CD14-positive monocyte (primary cell): Measurements from ENCODE around the gene ZNF512. TPM values are rescaled to one million over a fixed set of nuclear protein-coding genes. Genes with fewer than 3 reads are reported as not detected.
"Not testable (repeated sequence)": the region's sequence is repeated elsewhere in the genome, so short reads cannot be mapped to it uniquely, and the experiment has no call there.

Experiments
- DNase-seq, 3 donors: peaks; one replicate each; pipeline ENCODE4 v3.0.0-alpha.2; 2011 to 2022
- H2AFZ ChIP-seq: 2 replicates; pipeline ENCODE4 v1.6.0; 2012; ENCODE audit warnings: mild to moderate bottlenecking, low read depth, low read length, inconsistent platforms; ENCODE audit not compliant: insufficient read depth, poor library complexity, severe bottlenecking
- H3K27ac ChIP-seq, 2 donors: 1 replicate in 1 of 2; 2 replicates in 1 of 2; pipeline ENCODE4 v1.5.1; 2012 to 2013; ENCODE audit warnings: low read length in 2 of 2, control low read depth in 1 of 2, inconsistent platforms in 1 of 2, low read depth in 1 of 2, mild to moderate bottlenecking in 1 of 2
- H3K27me3 ChIP-seq, 2 donors: one replicate each; pipeline versions ENCODE4 v1.6.0 to v1.6.1; 2011 to 2013; ENCODE audit warnings: low read length in 2 of 2; ENCODE audit not compliant: control insufficient read depth in 2 of 2, insufficient read depth in 2 of 2
- H3K36me3 ChIP-seq, 2 donors: replicated peaks in 1 of 2; 1 replicate in 1 of 2; 2 replicates in 1 of 2; pipeline versions ENCODE4 v1.5.1 to v1.6.1; 2012 to 2013; ENCODE audit warnings: low read length in 2 of 2, control low read depth in 1 of 2, inconsistent platforms in 1 of 2, mild to moderate bottlenecking in 1 of 2; ENCODE audit not compliant: insufficient read depth in 2 of 2, control insufficient read depth in 1 of 2
- H3K4me1 ChIP-seq, 2 donors: 1 replicate in 1 of 2; 2 replicates in 1 of 2; pipeline versions ENCODE4 v1.5.1 to v1.6.1; 2012 to 2013; ENCODE audit warnings: low read length in 2 of 2, control low read depth in 1 of 2, inconsistent platforms in 1 of 2, mild to moderate bottlenecking in 1 of 2, moderate library complexity in 1 of 2; ENCODE audit not compliant: insufficient read depth in 2 of 2, control insufficient read depth in 1 of 2
- H3K4me2 ChIP-seq: replicated peaks from 2 replicates; pipeline ENCODE3; 2012; ENCODE audit warnings: low read length, moderate library complexity, mild to moderate bottlenecking; ENCODE audit not compliant: poor library complexity, severe bottlenecking; ENCODE audit errors: extremely low read depth
- H3K4me3 ChIP-seq, 3 experiments: fragments of 200-600 bp in 1 of 3; sonication (generic) in 1 of 3; replicated peaks in 1 of 3; 1 replicate in 2 of 3; 2 replicates in 1 of 3; pipeline ENCODE4 v1.5.1; 2011 to 2013; ENCODE audit warnings: low read length in 3 of 3, mild to moderate bottlenecking in 3 of 3, control low read depth in 2 of 3, low read depth in 2 of 3, inconsistent platforms in 1 of 3, moderate library complexity in 1 of 3
- H3K79me2 ChIP-seq: 2 replicates; pipeline ENCODE4 v1.6.0; 2012; ENCODE audit warnings: mild to moderate bottlenecking, control low read depth, inconsistent platforms, low read length, moderate library complexity; ENCODE audit not compliant: insufficient read depth
- H3K9ac ChIP-seq: 2 replicates; pipeline ENCODE4 v1.6.0; 2017; ENCODE audit warnings: low read length, mild to moderate bottlenecking; ENCODE audit not compliant: insufficient read depth, poor library complexity, severe bottlenecking
- H3K9me3 ChIP-seq, 2 donors: replicated peaks in 1 of 2; 1 replicate in 1 of 2; 2 replicates in 1 of 2; pipeline versions ENCODE4 v1.5.1 to v1.6.1; 2012 to 2013; ENCODE audit warnings: low read length in 2 of 2, control low read depth in 1 of 2; ENCODE audit not compliant: control insufficient read depth in 1 of 2, insufficient read depth in 1 of 2
- H4K20me1 ChIP-seq: 2 replicates; pipeline ENCODE4 v1.6.0; 2012; ENCODE audit warnings: mild to moderate bottlenecking, low read length, control low read depth, moderate library complexity; ENCODE audit not compliant: insufficient read depth
- H3K27ac Mint-ChIP-seq, 7 donors: one replicate each; pipeline ENCODE4 v1.8.0; 2020; ENCODE audit warnings: mild to moderate bottlenecking in 7 of 7, mixed read lengths in 7 of 7, moderate library complexity in 6 of 7, inconsistent platforms in 2 of 7
- H3K27me3 Mint-ChIP-seq, 3 donors: one replicate each; pipeline ENCODE4 v1.8.0; 2021 to 2022; ENCODE audit warnings: low read depth in 3 of 3, mild to moderate bottlenecking in 3 of 3, mixed read lengths in 3 of 3, moderate library complexity in 3 of 3, inconsistent platforms in 1 of 3
- H3K36me3 Mint-ChIP-seq, 2 donors: one replicate each; pipeline ENCODE4 v1.8.0; 2020; ENCODE audit warnings: mixed read lengths in 2 of 2, inconsistent platforms in 1 of 2, mild to moderate bottlenecking in 1 of 2
- H3K4me1 Mint-ChIP-seq: one replicate; pipeline ENCODE4 v1.8.0; 2020; ENCODE audit warnings: mild to moderate bottlenecking, mixed read lengths
- H3K4me3 Mint-ChIP-seq, 2 donors: one replicate each; pipeline ENCODE4 v1.8.0; 2020; ENCODE audit warnings: mild to moderate bottlenecking in 2 of 2, mixed read lengths in 2 of 2, moderate library complexity in 1 of 2
- H3K9me3 Mint-ChIP-seq, 7 donors: one replicate each; pipeline ENCODE4 v1.8.0; 2020 to 2022; ENCODE audit warnings: mixed read lengths in 7 of 7, mild to moderate bottlenecking in 6 of 7, moderate library complexity in 6 of 7, inconsistent platforms in 2 of 7
- whole genome bisulfite sequencing: methylation state at CpG from one replicate; pipeline ENCODE4 v1.1.5; 2013; ENCODE audit warnings: missing lambda C conversion rate; ENCODE audit not compliant: insufficient coverage; 5-methylcytosine and 5-hydroxymethylcytosine counted together
- intact Hi-C, 2 donors: fragments of 100-400 bp; cut with micrococcal nuclease; formaldehyde crosslinking; loops; one replicate each; pipeline versions ENCODE4 v1.15.0 to v1.15.1; 2023
- polyA plus RNA-seq, 3 donors: library from polyadenylated mRNA; depleted of rRNA in 1 of 3; unstranded in 2 of 3; stranded (reverse) in 1 of 3; fragments of 300-500 nt in 2 of 3; fragments of >200 nt in 1 of 3; fragmentation: Illumina TruSeq in 2 of 3; gene quantifications; 1 replicate in 2 of 3; 2 replicates in 1 of 3; pipeline ENCODE4 v1.2.3, GENCODE V29; 2012 to 2021
- TF ChIP-seq, protein P1 (sequence below): fragments of 200-600 bp; IDR thresholded peaks from one replicate; pipeline ENCODE4 v1.8.0; 2022; ENCODE audit warnings: antibody characterized with exemption, mild to moderate bottlenecking

The ZNF512 gene
- polyA plus RNA-seq, 3 donors, result 6.7 to 13.1 (median 12.8) TPM

DNA sequence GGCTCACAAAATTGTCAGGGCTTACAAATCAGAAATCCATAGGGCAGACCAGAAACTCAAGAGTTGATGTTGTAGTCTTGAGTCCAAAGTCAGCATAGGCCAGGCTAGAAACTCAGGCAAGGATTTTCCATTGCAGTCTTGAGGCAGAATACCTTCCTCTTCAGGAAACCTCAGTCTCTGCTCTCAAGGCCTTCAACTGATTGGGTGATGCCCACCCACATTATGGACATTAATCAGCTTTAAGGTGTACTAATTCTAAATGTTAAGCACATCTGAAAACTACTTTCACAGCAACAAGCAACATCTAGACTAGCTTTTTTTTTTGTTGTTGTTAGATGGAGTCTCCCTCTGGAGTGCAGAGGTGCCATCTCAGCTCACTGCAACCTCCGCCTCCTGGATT is 31.3 kb upstream of the ZNF512 start:
- Histone ChIP-seq H3K36me3 (no peaks in the 10 kb centered on the region), H3K27ac (no peak overlapping the region), H3K4me1 (no peaks in the 10 kb centered on the region), H3K9me3 (no peaks in the 10 kb centered on the region), H3K27me3 (peaks cover 4% of the 10 kb centered on the region in 2 donors), H3K4me2 (no peak overlapping the region), H3K9ac (no peak overlapping the region), H4K20me1 (no peaks in the 10 kb centered on the region), H3K4me3 (no peak overlapping the region), H2AFZ (no peak overlapping the region), H3K79me2 (no peaks in the 10 kb centered on the region)
- Mint-ChIP-seq H3K4me1 (no peaks in the 10 kb centered on the region), H3K4me3 (no peak overlapping the region), H3K36me3 (no peaks in the 10 kb centered on the region), H3K27ac (no peak overlapping the region), H3K9me3 (peaks cover 0 to 3% (median 2%) of the 10 kb centered on the region in 7 donors), H3K27me3 (peaks cover 9 to 25% (median 20%) of the 10 kb centered on the region in 3 donors)
- no CpG with 5 or more reads among the region's 1 CpG for WGBS
- intact Hi-C loops, result no loop called here
- TF ChIP-seq, protein P1, sequence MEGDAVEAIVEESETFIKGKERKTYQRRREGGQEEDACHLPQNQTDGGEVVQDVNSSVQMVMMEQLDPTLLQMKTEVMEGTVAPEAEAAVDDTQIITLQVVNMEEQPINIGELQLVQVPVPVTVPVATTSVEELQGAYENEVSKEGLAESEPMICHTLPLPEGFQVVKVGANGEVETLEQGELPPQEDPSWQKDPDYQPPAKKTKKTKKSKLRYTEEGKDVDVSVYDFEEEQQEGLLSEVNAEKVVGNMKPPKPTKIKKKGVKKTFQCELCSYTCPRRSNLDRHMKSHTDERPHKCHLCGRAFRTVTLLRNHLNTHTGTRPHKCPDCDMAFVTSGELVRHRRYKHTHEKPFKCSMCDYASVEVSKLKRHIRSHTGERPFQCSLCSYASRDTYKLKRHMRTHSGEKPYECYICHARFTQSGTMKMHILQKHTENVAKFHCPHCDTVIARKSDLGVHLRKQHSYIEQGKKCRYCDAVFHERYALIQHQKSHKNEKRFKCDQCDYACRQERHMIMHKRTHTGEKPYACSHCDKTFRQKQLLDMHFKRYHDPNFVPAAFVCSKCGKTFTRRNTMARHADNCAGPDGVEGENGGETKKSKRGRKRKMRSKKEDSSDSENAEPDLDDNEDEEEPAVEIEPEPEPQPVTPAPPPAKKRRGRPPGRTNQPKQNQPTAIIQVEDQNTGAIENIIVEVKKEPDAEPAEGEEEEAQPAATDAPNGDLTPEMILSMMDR, result no peak
- no peak for DNase-seq

DNA sequence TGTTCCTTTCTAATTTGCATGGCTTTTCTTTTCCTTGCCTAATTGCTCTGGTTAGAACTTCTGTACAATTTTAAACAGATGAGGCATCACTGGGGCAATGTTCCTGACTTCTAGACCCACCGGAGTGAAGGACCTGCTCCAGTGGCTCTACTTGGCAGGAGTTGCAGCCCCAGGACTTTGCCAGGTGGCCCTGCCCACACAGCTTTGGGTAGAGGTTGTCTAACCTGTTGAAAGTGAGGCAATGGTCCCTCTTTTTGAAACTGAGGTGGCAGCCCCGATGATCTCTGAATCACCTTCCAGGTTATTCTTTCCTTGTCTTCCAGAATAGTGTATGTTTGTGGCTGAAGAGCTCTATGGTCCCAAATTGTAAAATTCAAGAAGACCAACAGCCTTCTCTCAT is 29.9 kb upstream of the ZNF512 start:
- Histone ChIP-seq H3K9ac (no peak overlapping the region), H3K4me1 (no peaks in the 10 kb centered on the region), H3K4me3 (no peak overlapping the region), H3K4me2 (no peak overlapping the region), H4K20me1 (no peaks in the 10 kb centered on the region), H2AFZ (no peak overlapping the region), H3K27me3 (peaks cover 4% of the 10 kb centered on the region in 2 donors), H3K36me3 (no peaks in the 10 kb centered on the region), H3K27ac (no peak overlapping the region), H3K9me3 (no peaks in the 10 kb centered on the region), H3K79me2 (no peaks in the 10 kb centered on the region)
- intact Hi-C loops, result no loop called here
- peaks cover 9 to 25% (median 20%) of the 10 kb centered on the region in 3 donors for H3K27me3 Mint-ChIP-seq
- no CpG with 5 or more reads among the region's 2 CpGs for WGBS
- TF ChIP-seq, protein P1, result no peak
- no peak overlapping the region for H3K4me3 Mint-ChIP-seq
- H3K4me1 Mint-ChIP-seq, result no peaks in the 10 kb centered on the region
- no peak for DNase-seq
- H3K9me3 Mint-ChIP-seq, result peaks cover 0 to 3% (median 0%) of the 10 kb centered on the region in 7 donors
- no peaks in the 10 kb centered on the region for H3K36me3 Mint-ChIP-seq
- H3K27ac Mint-ChIP-seq, result no peak overlapping the region

DNA sequence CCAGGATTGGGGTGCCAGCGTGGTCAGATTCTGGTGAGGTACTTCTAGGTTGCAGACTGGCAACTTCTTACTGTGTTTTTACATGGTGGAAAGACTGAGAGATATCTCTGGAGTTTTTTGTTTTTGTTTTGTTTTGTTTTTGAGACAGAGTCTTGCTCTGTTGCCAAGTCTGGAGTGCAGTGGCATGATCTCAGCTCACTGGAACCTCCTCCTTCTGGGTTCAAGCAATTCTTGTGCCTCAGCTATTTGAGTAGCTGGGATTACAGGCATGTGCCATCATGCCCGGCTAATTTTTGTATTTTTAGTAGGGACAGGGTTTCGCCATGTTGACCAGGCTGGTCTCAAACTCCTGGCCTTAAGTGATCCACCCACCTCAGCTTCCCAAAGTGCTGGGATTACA is 28.4 kb upstream of the ZNF512 start:
- H3K4me3 Mint-ChIP-seq, H3K27me3 ChIP-seq, intact Hi-C loops, H2AFZ ChIP-seq, H3K27ac Mint-ChIP-seq, H3K4me2 ChIP-seq, H3K4me1 Mint-ChIP-seq, H3K9me3 Mint-ChIP-seq, H3K36me3 Mint-ChIP-seq, H3K4me3 ChIP-seq, H3K4me1 ChIP-seq, H3K27ac ChIP-seq, H3K9ac ChIP-seq, H3K36me3 ChIP-seq, H3K9me3 ChIP-seq, H3K79me2 ChIP-seq, DNase-seq, H4K20me1 ChIP-seq: not testable (repeated sequence)
- H3K27me3 Mint-ChIP-seq, result peaks cover 9 to 29% (median 19%) of the 10 kb centered on the region in 3 donors
- WGBS, result no CpG with 5 or more reads among the region's 3 CpGs
